Tibial nerve (tissue), 4 donors: ENCODE data around the gene MXRA8. TPM values are rescaled to one million over a fixed set of nuclear protein-coding genes. Genes with fewer than 3 reads are reported as not detected.

Source experiments
- DNase-seq, 2 donors: peaks; one replicate each; pipeline ENCODE4 v3.0.0-alpha.2; 2019; ENCODE audit warnings: low spot score in 2 of 2
- H3K27ac ChIP-seq, 4 donors: fragments of 200-600 bp; sonication (generic) in 3 of 4; one replicate each; pipeline ENCODE4 v1.5.1; 2017 to 2019; ENCODE audit warnings: mild to moderate bottlenecking in 1 of 4
- H3K27me3 ChIP-seq, 2 donors: fragments of 200-600 bp; sonication (generic) in 1 of 2; one replicate each; pipeline versions ENCODE4 v1.5.1 to v1.6.0; 2017 to 2019
- H3K36me3 ChIP-seq, 3 donors: fragments of 200-600 bp; sonication (generic); one replicate each; pipeline ENCODE4 v1.5.1; 2018 to 2019
- H3K4me1 ChIP-seq, 4 donors: fragments of 200-600 bp; sonication (generic) in 3 of 4; one replicate each; pipeline ENCODE4 v1.5.1; 2017 to 2019
- H3K4me3 ChIP-seq, 4 donors: fragments of 200-600 bp; sonication (generic) in 3 of 4; one replicate each; pipeline ENCODE4 v1.5.1; 2017 to 2019; ENCODE audit warnings: mild to moderate bottlenecking in 1 of 4, moderate library complexity in 1 of 4
- H3K9me3 ChIP-seq, 4 donors: fragments of 200-600 bp; sonication (generic) in 3 of 4; one replicate each; pipeline ENCODE4 v1.5.1; 2017 to 2019
- EP300 ChIP-seq, 2 donors: sonication (generic); formaldehyde crosslinking; IDR thresholded peaks; one replicate each; pipeline ENCODE4 v1.6.1; 2017; ENCODE audit warnings: antibody characterized with exemption in 2 of 2, mild to moderate bottlenecking in 1 of 2
- POLR2A ChIP-seq, 2 donors: fragments of 450-650 bp; IDR thresholded peaks; one replicate each; pipeline ENCODE4 v1.6.1; 2017; ENCODE audit warnings: antibody characterized with exemption in 2 of 2, mild to moderate bottlenecking in 2 of 2, moderate library complexity in 2 of 2
- WGBS, 2 donors: methylation state at CpG; one replicate each; pipeline ENCODE4 v1.1.5; 2018; 5-methylcytosine and 5-hydroxymethylcytosine counted together
- total RNA-seq, 4 donors: library from RNA; depleted of rRNA; stranded (reverse); fragments of >200 nt; gene quantifications; one replicate each; pipeline ENCODE4 v1.1.0, GENCODE V29; 2016
- TF ChIP-seq, protein P1 (sequence below), 5 experiments: fragments of 200-600 bp in 3 of 5; fragments of 450-650 bp in 2 of 5; sonication (generic) in 3 of 5; IDR thresholded peaks; one replicate each; pipeline ENCODE4 v1.5.1; 2016 to 2019; ENCODE audit warnings: antibody characterized with exemption in 5 of 5, mild to moderate bottlenecking in 3 of 5, moderate library complexity in 2 of 5

Gene MXRA8
- total RNA-seq, 4 donors from 2014 or later, result 351 to 659 (median 448) TPM

DNA sequence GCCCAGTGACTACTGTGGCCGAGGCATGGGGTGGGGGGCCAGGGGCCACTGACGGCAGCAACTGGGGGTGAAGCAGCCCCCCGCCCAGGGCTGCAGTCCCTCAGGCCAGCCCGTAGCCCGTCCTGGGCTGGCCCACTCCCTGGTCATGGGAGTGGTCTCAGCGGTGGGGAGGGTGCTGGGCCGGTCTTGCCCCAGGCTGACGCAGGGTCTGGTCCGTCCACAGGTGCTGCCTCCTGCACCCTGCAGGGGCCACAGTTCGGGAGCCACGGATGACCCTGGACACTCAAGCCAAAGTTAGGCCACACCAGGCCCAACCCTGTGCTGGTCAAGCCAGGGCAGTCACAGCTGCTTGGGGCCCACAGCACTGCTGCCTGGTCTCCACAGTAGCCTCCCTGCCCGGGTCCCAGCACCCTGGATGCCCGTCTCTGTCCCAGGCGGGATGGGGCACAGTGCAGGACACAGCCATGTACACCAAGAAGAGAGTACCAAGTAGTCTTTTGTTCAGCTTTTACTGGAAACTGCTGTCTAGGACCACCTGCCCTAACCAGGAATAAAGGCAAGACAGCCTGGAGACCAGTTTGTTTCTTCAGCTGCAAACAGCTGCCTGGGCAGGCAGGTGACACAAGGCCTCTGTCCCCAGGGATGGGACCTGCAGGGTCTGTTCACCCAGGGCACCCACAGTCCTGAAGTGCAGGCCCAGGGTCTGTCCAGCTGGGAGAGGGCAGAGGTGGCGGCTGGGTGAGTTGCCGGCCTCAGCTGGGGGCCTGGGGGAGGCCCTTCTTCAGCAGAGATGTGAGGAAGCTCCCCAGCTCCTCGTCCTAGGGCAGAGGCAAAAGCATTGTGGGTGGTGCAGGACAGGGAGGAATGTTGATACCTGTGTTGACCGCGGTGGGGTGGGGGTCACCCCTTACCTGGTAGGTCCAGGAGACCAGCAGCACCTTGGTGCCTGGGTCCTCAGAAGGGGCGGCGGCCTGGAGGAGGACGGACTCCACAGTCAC, 46.9 kb downstream of the MXRA8 start:
- H3K36me3 ChIP-seq, result peaks cover 0 to 59% (median 5%) of the 10 kb centered on the region in 3 donors
- H3K9me3 ChIP-seq, result no peaks in the 10 kb centered on the region
- no peaks in the 10 kb centered on the region for H3K27me3 ChIP-seq
- no peak overlapping the region for H3K4me3 ChIP-seq
- H3K4me1 ChIP-seq, result peaks cover 0 to 26% (median 21%) of the 10 kb centered on the region in 4 donors
- WGBS, 2 donors, result 86 to 93% methylated on average over 11 to 15 of the region's 22 CpGs
- TF ChIP-seq POLR2A (IDR thresholded peaks at IDR 0.05) (no peak), EP300 (IDR thresholded peaks at IDR 0.05) (no peak)
- TF ChIP-seq, protein P1, sequence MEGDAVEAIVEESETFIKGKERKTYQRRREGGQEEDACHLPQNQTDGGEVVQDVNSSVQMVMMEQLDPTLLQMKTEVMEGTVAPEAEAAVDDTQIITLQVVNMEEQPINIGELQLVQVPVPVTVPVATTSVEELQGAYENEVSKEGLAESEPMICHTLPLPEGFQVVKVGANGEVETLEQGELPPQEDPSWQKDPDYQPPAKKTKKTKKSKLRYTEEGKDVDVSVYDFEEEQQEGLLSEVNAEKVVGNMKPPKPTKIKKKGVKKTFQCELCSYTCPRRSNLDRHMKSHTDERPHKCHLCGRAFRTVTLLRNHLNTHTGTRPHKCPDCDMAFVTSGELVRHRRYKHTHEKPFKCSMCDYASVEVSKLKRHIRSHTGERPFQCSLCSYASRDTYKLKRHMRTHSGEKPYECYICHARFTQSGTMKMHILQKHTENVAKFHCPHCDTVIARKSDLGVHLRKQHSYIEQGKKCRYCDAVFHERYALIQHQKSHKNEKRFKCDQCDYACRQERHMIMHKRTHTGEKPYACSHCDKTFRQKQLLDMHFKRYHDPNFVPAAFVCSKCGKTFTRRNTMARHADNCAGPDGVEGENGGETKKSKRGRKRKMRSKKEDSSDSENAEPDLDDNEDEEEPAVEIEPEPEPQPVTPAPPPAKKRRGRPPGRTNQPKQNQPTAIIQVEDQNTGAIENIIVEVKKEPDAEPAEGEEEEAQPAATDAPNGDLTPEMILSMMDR (IDR thresholded peaks at IDR 0.05), result no peak
- H3K27ac ChIP-seq, result no peak overlapping the region
- DNase-seq, result no peak

DNA sequence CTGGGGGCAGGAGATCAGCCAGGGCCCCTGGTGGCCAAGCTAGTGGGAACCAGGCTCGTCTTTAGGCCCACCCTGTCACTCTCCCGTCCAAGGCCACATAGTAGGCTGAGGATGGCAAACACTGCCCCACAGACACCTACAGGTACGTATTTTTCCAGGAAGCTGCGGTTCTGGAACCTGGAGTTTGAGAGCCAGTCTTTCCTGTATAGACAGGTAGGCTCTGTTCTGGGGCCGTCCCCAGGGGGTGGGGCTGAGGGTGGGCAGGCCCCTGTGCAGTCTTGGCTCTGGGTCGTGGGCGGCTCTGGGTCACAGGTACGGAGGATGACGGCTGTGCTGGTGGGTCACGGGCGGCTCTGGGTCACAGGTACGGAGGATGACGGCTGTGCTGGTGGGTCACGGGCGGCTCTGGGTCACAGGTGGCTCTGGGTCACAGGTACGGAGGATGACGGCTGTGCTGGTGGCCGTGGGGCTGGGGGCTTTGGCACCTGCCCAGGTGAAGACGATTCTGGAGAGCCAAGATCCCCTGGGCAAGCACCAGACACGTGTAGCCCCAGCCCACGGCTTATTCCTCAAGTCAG, 47.8 kb downstream of the MXRA8 start:
- peaks cover under 1 to 35% (median 29%) of the 10 kb centered on the region in 4 donors for H3K4me1 ChIP-seq
- no peaks in the 10 kb centered on the region for H3K27me3 ChIP-seq
- 78 to 83% methylated on average over 17 to 21 of the region's 21 CpGs for WGBS, 2 donors
- H3K27ac ChIP-seq, result no peak overlapping the region
- no peak for DNase-seq
- peaks cover 0 to 59% (median 5%) of the 10 kb centered on the region in 3 donors for H3K36me3 ChIP-seq
- no peaks in the 10 kb centered on the region for H3K9me3 ChIP-seq
- no peak overlapping the region for H3K4me3 ChIP-seq
- TF ChIP-seq POLR2A (IDR thresholded peaks at IDR 0.05), result no peak
- TF ChIP-seq, protein P1 (IDR thresholded peaks at IDR 0.05), result no peak
- TF ChIP-seq EP300 (IDR thresholded peaks at IDR 0.05), result no peak

DNA sequence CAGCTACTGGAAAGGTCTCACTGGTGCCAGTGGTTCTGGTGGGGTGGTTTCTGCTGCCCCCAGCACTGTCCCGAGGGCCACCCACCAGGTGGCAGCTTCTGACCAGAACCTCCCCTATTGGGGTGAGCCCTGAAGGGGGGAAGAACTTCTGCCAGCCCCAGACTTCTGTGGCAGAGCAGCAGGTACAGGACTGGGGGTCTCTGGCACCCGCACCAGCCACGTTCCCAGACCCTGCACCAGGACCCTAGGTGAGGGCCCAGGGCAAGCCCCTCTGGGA, 48.3 kb downstream of the MXRA8 start:
- TF ChIP-seq POLR2A (IDR thresholded peaks at IDR 0.05), result no peak
- TF ChIP-seq EP300 (IDR thresholded peaks at IDR 0.05), result no peak
- TF ChIP-seq, protein P1 (IDR thresholded peaks at IDR 0.05), result no peak
- Histone ChIP-seq H3K4me3 (no peak overlapping the region), H3K4me1 (peaks cover 6 to 40% (median 34%) of the 10 kb centered on the region in 4 donors), H3K27me3 (no peaks in the 10 kb centered on the region), H3K9me3 (no peaks in the 10 kb centered on the region), H3K36me3 (peaks cover 0 to 56% (median 5%) of the 10 kb centered on the region in 3 donors), H3K27ac (peak overlapping the region in 1 of 4 donors; percentile 98)
- WGBS, 2 donors, result 68 to 90% methylated on average over 3 of the region's 3 CpGs
- DNase-seq, result no peak

DNA sequence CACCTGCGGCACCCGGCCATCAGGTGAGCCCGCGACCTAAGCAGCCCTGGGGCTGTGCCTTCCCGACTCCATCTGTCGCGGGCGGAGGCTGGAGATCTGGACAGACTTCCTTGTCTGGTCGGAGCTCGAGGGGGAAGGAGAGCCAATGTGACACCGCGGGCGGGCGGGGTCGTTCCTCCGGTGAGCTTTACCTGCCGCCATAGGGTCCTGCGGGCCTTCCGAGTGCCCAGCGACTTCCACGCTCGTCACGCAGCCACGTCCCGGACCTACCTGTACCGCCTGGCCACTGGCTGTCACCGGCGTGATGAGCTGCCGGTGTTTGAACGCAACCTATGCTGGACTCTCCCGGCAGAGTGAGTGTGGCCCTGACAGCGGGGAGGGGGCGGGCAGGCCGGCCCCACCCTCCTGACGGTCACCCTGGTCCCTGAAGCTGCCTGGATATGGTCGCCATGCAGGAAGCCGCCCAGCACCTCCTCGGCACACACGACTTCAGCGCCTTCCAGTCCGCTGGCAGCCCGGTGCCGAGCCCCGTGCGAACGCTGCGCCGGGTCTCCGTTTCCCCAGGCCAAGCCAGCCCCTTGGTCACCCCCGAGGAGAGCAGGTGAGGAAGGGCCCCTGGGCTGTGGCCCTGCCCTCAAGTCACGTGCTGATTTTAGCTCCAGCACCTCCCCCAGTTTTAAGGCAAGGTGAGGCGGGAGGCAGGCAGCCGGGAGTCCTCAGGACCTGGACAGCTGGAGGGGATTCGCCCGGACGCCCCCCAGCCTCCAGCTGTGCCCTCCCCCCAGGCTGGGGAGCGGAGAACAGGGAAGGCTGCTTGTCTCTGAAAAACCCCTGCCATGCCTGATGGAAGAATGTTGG, 48.9 kb downstream of the MXRA8 start:
- no peak for DNase-seq
- Histone ChIP-seq H3K27me3 (no peaks in the 10 kb centered on the region), H3K4me3 (peak overlapping the region; percentile 60 to 94 (median 85)), H3K27ac (peak overlapping the region; percentile 86 to 98 (median 94)), H3K4me1 (peaks cover 8 to 46% (median 38%) of the 10 kb centered on the region in 4 donors), H3K36me3 (peaks cover 0 to 50% (median 5%) of the 10 kb centered on the region in 3 donors), H3K9me3 (no peaks in the 10 kb centered on the region)
- TF ChIP-seq EP300 (IDR thresholded peaks at IDR 0.05) (no peak), POLR2A (IDR thresholded peaks at IDR 0.05) (no peak)
- TF ChIP-seq, protein P1 (IDR thresholded peaks at IDR 0.05), result no peak
- WGBS, 2 donors, result 34 to 77% methylated on average over 19 to 54 of the region's 57 CpGs
